ENCODE results near the gene CSNK1G2.

GRCh38 chr19:1974381-1975161, 33.6 kb downstream of the CSNK1G2 start:
- TF ChIP-seq SUZ12 (IDR thresholded peaks at IDR 0.05; ENCODE audit: extremely low read depth, insufficient read depth, insufficient read length) (no peak), ZNF274 (IDR thresholded peaks at IDR 0.05; ENCODE audit: low read depth, low read length) (no peak)
